Activated CD4-positive, CD25-positive, alpha-beta regulatory T cell treated with anti-CD3 and anti-CD28 coated beads, Interleukin-2, amount 50 U/mL, for 72 hours (primary cell): ENCODE results near the gene TREML4.
"Not testable (repeated sequence)": the region's sequence is repeated elsewhere in the genome, so short reads cannot be mapped to it uniquely, and the experiment has no call there.

Experiments
- DNase-seq: peaks from one replicate; pipeline ENCODE4 v3.0.0; 2021

Gene TREML4

DNA sequence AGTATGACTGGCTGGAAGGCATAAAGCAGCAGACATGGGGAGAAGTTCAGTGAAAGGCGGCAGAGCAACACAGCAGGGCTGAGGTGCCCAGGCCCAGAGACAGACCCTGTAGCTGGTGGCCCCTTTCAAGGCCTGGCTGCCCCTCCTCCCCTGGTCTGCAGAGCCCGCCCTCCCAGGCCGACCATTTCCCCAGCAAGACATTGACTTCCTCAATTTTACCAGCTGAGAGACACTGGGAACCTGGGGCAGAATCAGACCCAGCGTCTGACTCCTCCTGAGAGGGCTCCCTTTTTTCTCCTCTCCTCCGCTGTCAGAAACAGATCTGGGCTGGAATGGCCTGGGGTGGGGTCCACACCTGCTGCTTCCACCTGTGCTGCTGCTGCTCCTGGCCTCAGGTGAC is at the start of gene TREML4:
TREML4 (plus strand) TSS at position 254 of the 400 bp plus-strand sequence; CDS start at position 333, 79 bp downstream.
- no peak for DNase-seq

DNA sequence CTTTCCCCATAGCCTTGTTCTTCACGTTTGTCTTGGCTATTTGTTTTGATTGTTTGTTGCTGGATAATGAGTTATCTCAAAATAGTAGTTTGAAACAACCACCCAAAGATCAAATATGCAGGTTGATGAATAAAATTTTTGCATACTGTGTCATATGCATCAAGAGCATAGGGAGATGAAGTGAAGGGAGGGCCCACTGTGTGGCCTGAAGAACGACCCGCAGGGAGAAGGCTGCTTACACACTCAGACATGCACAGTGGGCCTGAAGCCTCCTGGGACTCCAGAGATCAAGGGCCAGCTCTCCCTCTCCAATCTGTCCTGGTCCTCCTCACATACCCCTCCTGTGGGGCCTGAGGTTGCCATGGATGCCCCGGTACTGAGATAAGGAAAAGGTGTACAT is 49.0 kb upstream of the TREML4 start:
- DNase-seq: no peak

- no peak for DNase-seq
Measured at GRCh38 chr6:41181566-41181965, 46.6 kb upstream of the TREML4 start.

- DNase-seq: no peak
Measured at GRCh38 chr6:41182069-41183034, 45.8 kb upstream of the TREML4 start.

DNA sequence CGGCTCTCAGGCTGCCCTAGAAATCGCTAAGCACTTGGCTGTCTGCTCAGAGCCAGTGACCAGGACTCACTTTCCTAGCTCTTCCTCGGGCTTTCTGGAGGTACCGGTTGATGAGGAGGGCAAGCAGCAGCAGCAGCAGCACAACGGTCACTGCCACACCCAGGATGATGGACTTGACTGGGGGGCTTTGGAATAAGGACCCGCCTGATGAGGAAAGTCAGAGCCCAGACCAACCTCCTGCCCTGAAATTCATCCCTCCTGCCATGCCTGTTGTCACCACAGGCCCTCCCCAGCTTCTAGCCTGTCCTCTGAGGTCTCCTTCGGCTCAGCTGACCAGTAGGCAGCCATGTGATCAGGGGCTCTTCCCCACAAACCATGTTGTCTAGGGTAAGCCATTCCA is 43.4 kb upstream of the TREML4 start:
- no peak for DNase-seq

- DNase-seq: no peak
Measured at GRCh38 chr6:41186031-41186562, 42.1 kb upstream of the TREML4 start.

GRCh38 chr6:41187924-41188886 is 39.9 kb upstream of the TREML4 start:
- no peak for DNase-seq

GRCh38 chr6:41189046-41189445 is 39.1 kb upstream of the TREML4 start:
- not testable (repeated sequence) for DNase-seq

- no peak for DNase-seq
Measured at GRCh38 chr6:41189967-41190366, 38.2 kb upstream of the TREML4 start.

DNA sequence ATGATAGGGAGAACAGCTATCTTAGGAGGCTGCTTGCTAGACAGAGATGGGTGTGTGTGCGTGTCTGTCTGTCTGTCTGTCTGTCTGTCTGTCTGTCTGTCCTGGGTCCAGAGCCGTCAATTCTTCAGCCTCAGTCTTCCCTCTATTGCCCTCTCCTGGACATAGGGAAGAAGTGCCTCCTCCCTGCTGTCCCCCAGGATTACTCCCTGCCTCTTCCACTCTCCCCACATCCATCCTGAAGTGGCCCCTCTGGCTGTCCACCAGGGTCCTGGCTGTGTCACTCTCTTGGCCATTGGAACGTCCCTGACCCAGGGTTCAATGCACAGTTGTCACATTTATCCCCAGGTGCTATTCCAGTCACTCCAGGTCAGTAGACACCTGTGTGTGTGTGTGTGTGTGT is 37.4 kb upstream of the TREML4 start:
- DNase-seq: no peak

- no peak for DNase-seq
Measured at GRCh38 chr6:41191569-41191968, 36.6 kb upstream of the TREML4 start.

DNA sequence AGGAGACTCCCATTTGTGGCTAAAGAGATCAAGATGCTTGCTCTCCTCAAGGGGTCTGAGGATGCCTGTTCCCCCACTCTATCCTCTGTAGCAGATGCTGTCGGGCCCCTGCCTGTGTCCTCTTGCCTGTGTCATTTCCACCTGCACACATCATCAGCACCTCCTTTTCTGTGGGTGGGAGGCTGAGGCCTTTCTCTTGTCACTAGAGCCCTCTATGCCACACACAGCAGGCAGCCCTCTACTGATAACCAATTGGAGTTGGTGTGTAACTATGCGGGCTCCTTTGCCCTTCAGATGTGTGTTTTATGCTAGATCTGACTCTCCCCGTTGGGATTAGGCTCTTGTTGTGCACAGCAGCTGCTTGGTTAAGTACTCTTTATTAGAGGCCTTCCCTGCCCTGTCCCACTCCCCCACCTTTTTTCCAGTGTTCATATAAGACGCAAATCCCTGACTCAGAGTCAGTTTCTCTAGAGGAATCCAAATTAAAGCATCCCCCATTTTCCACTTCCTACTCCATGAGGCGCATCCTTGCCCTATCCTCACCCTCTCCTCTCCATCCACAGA is 34.9 kb upstream of the TREML4 start:
- no peak for DNase-seq

- no peak for DNase-seq
Measured at GRCh38 chr6:41193884-41194283, 34.3 kb upstream of the TREML4 start.

DNA sequence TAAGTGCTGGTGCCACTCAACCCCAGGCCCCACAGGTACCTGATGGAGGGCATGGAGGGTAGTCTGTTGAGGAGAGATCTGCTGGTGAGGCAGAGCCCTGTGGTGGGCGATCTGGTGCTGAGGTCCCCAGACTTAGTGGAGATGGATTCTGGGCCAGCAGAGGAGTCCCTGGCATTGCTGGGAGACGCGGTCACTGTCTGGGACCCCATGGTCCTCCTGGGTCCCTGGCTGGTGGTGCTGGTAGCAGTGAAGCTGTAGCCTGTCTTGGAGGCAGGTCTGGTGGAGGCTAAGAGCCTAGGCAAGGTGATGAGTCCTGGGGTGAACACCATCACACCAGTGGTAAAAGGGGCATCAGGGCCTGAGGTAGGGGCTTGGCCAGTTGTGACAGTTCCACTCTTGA is 33.8 kb upstream of the TREML4 start:
- no peak for DNase-seq

- no peak for DNase-seq
Measured at GRCh38 chr6:41197234-41197633, 30.9 kb upstream of the TREML4 start.

GRCh38 chr6:41199552-41200246 is 28.4 kb upstream of the TREML4 start:
- DNase-seq: no peak

DNA sequence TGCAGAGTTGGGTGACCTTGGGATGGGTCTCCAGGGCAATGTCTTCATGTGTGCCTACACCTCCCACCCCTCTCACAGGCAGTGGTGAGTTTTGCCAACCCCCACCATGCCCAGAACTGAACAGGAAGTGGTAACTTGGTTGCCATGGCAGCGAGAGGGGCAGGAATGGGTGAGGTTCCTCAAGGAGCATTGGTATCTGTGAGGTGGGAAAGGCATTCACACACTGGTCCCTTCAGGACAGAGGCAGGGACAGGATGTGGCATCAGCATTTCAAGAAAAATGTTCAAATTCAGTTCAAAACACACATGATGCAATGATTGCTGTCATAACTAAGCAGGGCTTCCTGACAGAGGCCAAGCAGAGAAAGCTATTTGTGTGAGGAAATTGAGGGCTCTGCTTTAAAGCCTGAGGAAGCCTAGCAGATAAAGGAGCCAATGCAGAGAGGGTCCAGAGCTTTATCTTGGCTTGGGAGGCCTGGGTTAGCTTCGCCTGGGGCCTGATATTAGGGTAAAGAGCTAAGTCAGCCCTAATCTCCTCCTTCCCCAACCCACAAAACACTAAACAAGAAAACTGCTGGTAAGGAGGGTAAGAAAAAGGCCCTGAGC is 27.8 kb upstream of the TREML4 start:
- DNase-seq: peak; percentile 47

DNA sequence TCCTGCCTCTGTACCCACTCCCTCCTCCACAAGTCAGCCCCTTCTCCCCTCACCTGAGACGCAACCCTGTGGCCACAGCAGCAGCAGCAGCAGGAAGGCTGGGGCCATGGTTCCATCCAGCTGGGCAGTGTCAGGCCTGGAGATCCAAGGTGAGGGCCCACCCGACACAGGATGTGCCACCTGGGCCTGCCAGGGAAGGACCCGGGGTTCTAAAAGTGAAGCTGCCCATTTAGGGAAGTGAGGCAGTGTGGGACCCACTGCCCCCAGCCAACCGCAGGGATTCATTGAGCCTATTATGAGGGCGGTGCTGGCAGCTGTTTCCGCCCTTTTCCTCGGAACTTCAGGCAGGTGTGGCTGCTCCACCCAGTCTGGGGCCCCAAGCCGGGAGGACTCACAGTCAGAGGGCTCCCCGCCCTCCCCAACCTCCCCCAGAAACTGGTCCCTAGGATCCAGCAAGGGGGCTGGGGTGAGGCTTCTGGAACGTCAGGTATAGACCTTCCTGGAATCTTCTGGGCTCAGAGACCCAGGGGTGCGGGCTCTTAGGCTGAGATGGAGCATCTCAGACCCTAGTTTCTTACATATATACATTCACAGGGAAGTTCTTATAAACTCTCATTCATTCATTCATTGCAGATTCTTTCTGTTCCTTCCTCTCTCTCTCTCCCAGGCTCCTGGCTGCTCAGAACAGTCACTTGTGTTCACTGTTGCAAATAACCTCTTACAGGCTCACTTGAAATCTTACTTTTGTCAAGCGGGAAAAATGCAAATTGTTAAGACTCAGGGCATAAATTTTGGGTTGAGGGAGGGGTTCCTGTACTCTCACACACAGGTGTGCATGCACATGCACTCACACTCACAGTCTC is 27.0 kb upstream of the TREML4 start, which contains the start of gene TREML2:
TREML2 (minus strand) TSS at position 249 of the 863 bp plus-strand sequence; CDS start at position 108, 141 bp downstream.
- no peak for DNase-seq

GRCh38 chr6:41201764-41202173 is 26.4 kb upstream of the TREML4 start:
- no peak for DNase-seq

DNA sequence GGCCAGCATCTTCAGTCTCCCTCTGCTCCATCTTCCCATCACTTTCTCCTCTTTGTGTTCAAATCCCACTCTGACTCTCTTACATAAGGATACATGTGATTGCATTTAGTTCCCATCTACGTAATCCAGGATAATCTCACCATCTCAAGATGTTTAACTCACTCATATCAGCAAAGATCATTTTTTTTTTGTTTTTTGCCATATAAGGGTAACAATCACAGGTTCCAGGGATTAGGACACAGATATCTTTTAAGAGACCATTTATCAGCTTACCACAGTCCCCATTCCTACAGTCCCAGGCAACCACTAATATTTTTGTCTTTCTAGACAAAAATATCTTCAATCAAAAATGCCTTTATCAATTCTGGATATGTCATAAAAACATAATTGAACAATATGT is 24.0 kb upstream of the TREML4 start:
- no peak for DNase-seq
